ENCODE data around the gene EXD2. TPM values are rescaled to one million over a fixed set of nuclear protein-coding genes. Genes with fewer than 3 reads are reported as not detected.

EXD2 gene
- total and polyA plus RNA-seq, 2 of the 13 experiments (the other 11 are each of a cell fraction or from before 2014, with no cell fraction given) = 9.5 to 15.1 TPM

DNA sequence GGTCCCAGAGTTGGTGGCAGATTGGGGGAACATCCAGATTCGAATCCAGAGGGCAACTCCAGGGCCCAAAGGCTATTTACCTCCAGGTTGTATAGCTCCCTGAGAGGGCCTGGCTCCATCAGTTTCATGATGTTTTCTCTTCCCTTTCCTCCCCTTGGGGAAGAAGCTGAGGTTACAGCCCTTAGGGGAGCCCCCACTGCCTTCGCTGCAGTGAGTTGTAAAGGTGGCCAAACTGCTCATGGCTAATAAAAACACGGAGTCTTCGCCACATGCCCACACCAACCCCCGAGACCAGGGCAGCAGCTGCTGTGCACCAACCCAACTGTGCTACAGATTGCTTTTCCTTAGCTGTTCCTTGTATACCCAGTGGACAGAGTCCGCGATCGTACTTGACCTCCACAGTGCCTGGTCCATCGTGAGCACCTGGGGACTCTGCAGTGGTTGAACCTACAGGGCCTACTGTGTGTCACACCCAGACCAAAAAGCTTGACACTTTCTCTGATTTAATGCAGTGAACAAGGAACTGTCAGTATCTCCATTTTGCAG is 89.5 kb downstream of the EXD2 start:
- H4K20me1 ChIP-seq (ENCODE audit: insufficient read depth, low read length) = no peaks in the 10 kb centered on the region
- H3K9ac ChIP-seq (ENCODE audit: insufficient read depth, low read depth, low read length) = no peak overlapping the region
- WGBS (ENCODE audit: low lambda C conversion rate) = 62% methylated on average over 9 of the region's 9 CpGs
- no peak overlapping the region for H2AFZ ChIP-seq (ENCODE audit: low read length)
- H3K27ac ChIP-seq (ENCODE audit: extremely low read length, insufficient read depth, low read length) = no peak overlapping the region
- no peaks in the 10 kb centered on the region for H3K27me3 ChIP-seq (ENCODE audit: control insufficient read depth in 1 of 2, insufficient read depth in 2 of 2, low read length in 2 of 2)
- CTCF ChIA-PET (ENCODE audit: low intra/inter-chr PET ratio, low total read pairs) = no interaction called here
- no peak overlapping the region for H3K4me2 ChIP-seq (ENCODE audit: low read depth, low read length)
- H3K9me3 ChIP-seq (ENCODE audit: low read length) = no peaks in the 10 kb centered on the region
- intact Hi-C loops (cut with micrococcal nuclease; ENCODE audit: unreplicated experiment) = no loop called here
- BruUV-seq (replicated peaks) = no TSS peak
- H3K36me3 ChIP-seq (replicated peaks in 1 of 2; ENCODE audit: control insufficient read depth in 1 of 2, insufficient read depth in 2 of 2, low read length in 2 of 2) = no peaks in the 10 kb centered on the region
- in situ Hi-C loops (cut with HindIII; ENCODE audit: extremely low pct_ligation_motif_present, low pct_unique_long_range_greater_than_20kb) = no loop called here
- peaks cover 2% of the 10 kb centered on the region; the same call in 1 of the 2 replicates for H3K4me1 ChIP-seq (ENCODE audit: insufficient read depth, low read length)
- TF ChIP-seq CREM (IDR thresholded peaks at IDR 0.05) (no peak), CREM (CRISPR knock-in tag; IDR thresholded peaks at IDR 0.05) (no peak), SMAD3 (CRISPR knock-in tag; IDR thresholded peaks at IDR 0.05) (no peak), ZNF549 (CRISPR knock-in tag; IDR thresholded peaks at IDR 0.05) (no peak), KDM2A (CRISPR knock-in tag; IDR thresholded peaks at IDR 0.05; ENCODE audit: borderline replicate concordance, low read depth) (no peak), MTA1 (CRISPR knock-in tag; IDR thresholded peaks at IDR 0.05; ENCODE audit: borderline replicate concordance) (no peak), ZBTB7A (CRISPR knock-in tag; IDR thresholded peaks at IDR 0.05) (no peak), JUNB (CRISPR knock-in tag; IDR thresholded peaks at IDR 0.05; ENCODE audit: borderline replicate concordance) (no peak), TOE1 (CRISPR knock-in tag; IDR thresholded peaks at IDR 0.05) (no peak), ESRRA (CRISPR knock-in tag; IDR thresholded peaks at IDR 0.05; ENCODE audit: low read depth) (no peak)
- TF ChIP-seq, protein P1, sequence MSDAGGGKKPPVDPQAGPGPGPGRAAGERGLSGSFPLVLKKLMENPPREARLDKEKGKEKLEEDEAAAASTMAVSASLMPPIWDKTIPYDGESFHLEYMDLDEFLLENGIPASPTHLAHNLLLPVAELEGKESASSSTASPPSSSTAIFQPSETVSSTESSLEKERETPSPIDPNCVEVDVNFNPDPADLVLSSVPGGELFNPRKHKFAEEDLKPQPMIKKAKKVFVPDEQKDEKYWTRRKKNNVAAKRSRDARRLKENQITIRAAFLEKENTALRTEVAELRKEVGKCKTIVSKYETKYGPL (CRISPR knock-in tag; IDR thresholded peaks at IDR 0.05) = no peak
- TF ChIP-seq, protein P2, sequence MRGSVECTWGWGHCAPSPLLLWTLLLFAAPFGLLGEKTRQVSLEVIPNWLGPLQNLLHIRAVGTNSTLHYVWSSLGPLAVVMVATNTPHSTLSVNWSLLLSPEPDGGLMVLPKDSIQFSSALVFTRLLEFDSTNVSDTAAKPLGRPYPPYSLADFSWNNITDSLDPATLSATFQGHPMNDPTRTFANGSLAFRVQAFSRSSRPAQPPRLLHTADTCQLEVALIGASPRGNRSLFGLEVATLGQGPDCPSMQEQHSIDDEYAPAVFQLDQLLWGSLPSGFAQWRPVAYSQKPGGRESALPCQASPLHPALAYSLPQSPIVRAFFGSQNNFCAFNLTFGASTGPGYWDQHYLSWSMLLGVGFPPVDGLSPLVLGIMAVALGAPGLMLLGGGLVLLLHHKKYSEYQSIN (CRISPR knock-in tag; IDR thresholded peaks at IDR 0.05; ENCODE audit: borderline replicate concordance) = no peak
- TF ChIP-seq, protein P3, sequence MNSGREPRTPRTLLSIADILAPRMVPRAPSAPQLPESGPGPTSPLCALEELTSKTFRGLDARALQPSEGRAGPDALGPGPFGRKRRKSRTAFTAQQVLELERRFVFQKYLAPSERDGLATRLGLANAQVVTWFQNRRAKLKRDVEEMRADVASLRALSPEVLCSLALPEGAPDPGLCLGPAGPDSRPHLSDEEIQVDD (CRISPR knock-in tag; IDR thresholded peaks at IDR 0.05; ENCODE audit: borderline replicate concordance) = no peak
- H3K4me3 ChIP-seq (replicated peaks in 1 of 3; ENCODE audit: insufficient read depth in 1 of 3, low read depth in 2 of 3, low read length in 3 of 3) = no peak overlapping the region
- POLR2A ChIA-PET = no interaction called here
- no peaks in the 10 kb centered on the region for H3K79me2 ChIP-seq (ENCODE audit: insufficient read depth, low read length)
- no peak for ATAC-seq
- FAIRE-seq = no peak
- DNase-seq (ENCODE audit: low spot score) = no peak

Measured in HepG2 (cell line).